ENCODE measurements around the gene CFAP221. TPM values are rescaled to one million over a fixed set of nuclear protein-coding genes. Genes with fewer than 3 reads are reported as not detected.

Gene CFAP221
- total RNA-seq, 1 donor from 2014 or later: not detected

- H3K4me3 Mint-ChIP-seq (ENCODE audit: unreplicated experiment): no peak overlapping the region
- no peak for DNase-seq (ENCODE audit: extremely low spot score, unreplicated experiment)
- H3K4me1 Mint-ChIP-seq (ENCODE audit: unreplicated experiment): no peaks in the 10 kb centered on the region
- no peak overlapping the region for H3K27ac Mint-ChIP-seq (ENCODE audit: unreplicated experiment)
- no peak for TF ChIP-seq CTCF (IDR thresholded peaks at IDR 0.05)
- no peaks in the 10 kb centered on the region for H3K36me3 Mint-ChIP-seq (ENCODE audit: unreplicated experiment)
- H3K9me3 Mint-ChIP-seq (ENCODE audit: unreplicated experiment): no peaks in the 10 kb centered on the region
- peaks cover 23% of the 10 kb centered on the region for H3K27me3 Mint-ChIP-seq (ENCODE audit: unreplicated experiment)
Measured at GRCh38 chr2:119625226-119625625, 81.0 kb downstream of the CFAP221 start.

- no peaks in the 10 kb centered on the region for H3K9me3 Mint-ChIP-seq (ENCODE audit: unreplicated experiment)
- TF ChIP-seq CTCF (IDR thresholded peaks at IDR 0.05): no peak
- H3K36me3 Mint-ChIP-seq (ENCODE audit: unreplicated experiment): no peaks in the 10 kb centered on the region
- no peak overlapping the region for H3K27ac Mint-ChIP-seq (ENCODE audit: unreplicated experiment)
- no peaks in the 10 kb centered on the region for H3K4me1 Mint-ChIP-seq (ENCODE audit: unreplicated experiment)
- H3K4me3 Mint-ChIP-seq (ENCODE audit: unreplicated experiment): no peak overlapping the region
- H3K27me3 Mint-ChIP-seq (ENCODE audit: unreplicated experiment): peaks cover 38% of the 10 kb centered on the region
- DNase-seq (ENCODE audit: extremely low spot score, unreplicated experiment): no peak
Measured at GRCh38 chr2:119629323-119629825, 85.1 kb downstream of the CFAP221 start.

GRCh38 chr2:119630121-119630520, 85.9 kb downstream of the CFAP221 start:
- no peaks in the 10 kb centered on the region for H3K36me3 Mint-ChIP-seq (ENCODE audit: unreplicated experiment)
- TF ChIP-seq CTCF (IDR thresholded peaks at IDR 0.05): no peak
- H3K27me3 Mint-ChIP-seq (ENCODE audit: unreplicated experiment): peaks cover 39% of the 10 kb centered on the region
- H3K9me3 Mint-ChIP-seq (ENCODE audit: unreplicated experiment): no peaks in the 10 kb centered on the region
- no peak overlapping the region for H3K4me3 Mint-ChIP-seq (ENCODE audit: unreplicated experiment)
- no peaks in the 10 kb centered on the region for H3K4me1 Mint-ChIP-seq (ENCODE audit: unreplicated experiment)
- H3K27ac Mint-ChIP-seq (ENCODE audit: unreplicated experiment): no peak overlapping the region
- DNase-seq (ENCODE audit: extremely low spot score, unreplicated experiment): no peak

GRCh38 chr2:119637371-119637770, 93.1 kb downstream of the CFAP221 start:
- no peak for TF ChIP-seq CTCF (IDR thresholded peaks at IDR 0.05)
- H3K4me1 Mint-ChIP-seq (ENCODE audit: unreplicated experiment): peaks cover 5% of the 10 kb centered on the region

GRCh38 chr2:119638246-119638645, 94.0 kb downstream of the CFAP221 start:
- no peak for TF ChIP-seq CTCF (IDR thresholded peaks at IDR 0.05)
- Mint-ChIP-seq H3K4me3 (ENCODE audit: unreplicated experiment) (no peak overlapping the region), H3K4me1 (ENCODE audit: unreplicated experiment) (peaks cover 5% of the 10 kb centered on the region)

More at GRCh38 chr2:119637371-119637770, 93.1 kb downstream of the CFAP221 start:
- no peak for DNase-seq (ENCODE audit: extremely low spot score, unreplicated experiment)
- Mint-ChIP-seq H3K4me3 (ENCODE audit: unreplicated experiment) (no peak overlapping the region), H3K36me3 (ENCODE audit: unreplicated experiment) (no peaks in the 10 kb centered on the region), H3K9me3 (ENCODE audit: unreplicated experiment) (no peaks in the 10 kb centered on the region), H3K27me3 (ENCODE audit: unreplicated experiment) (peaks cover 63% of the 10 kb centered on the region), H3K27ac (ENCODE audit: unreplicated experiment) (no peak overlapping the region)

More at GRCh38 chr2:119638246-119638645, 94.0 kb downstream of the CFAP221 start:
- Mint-ChIP-seq H3K9me3 (ENCODE audit: unreplicated experiment) (no peaks in the 10 kb centered on the region), H3K27ac (ENCODE audit: unreplicated experiment) (no peak overlapping the region), H3K27me3 (ENCODE audit: unreplicated experiment) (peaks cover 57% of the 10 kb centered on the region), H3K36me3 (ENCODE audit: unreplicated experiment) (no peaks in the 10 kb centered on the region)
- DNase-seq (ENCODE audit: extremely low spot score, unreplicated experiment): no peak
